ENCODE data around the gene SYDE1.

SYDE1 gene

DNA sequence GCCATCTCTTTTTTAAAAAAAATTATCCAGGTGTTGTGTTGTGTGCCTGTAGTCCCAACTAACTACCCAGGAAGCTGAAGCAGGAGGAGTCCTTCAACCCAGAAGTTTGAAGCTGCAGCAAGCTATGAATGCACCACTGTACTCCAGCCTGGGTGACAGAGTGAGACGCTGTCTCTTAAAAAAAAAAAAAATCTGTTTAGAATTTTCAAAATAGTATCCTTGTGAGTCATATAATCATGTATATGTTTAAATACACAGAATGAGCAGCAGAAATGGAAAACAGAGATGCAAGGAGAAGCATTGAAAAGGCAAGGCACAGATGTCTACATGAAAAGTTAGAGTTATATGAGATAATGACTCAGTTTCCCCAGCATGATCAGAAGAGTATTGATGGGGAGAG is 31.2 kb downstream of the SYDE1 start:
- no peak overlapping the region for H3K27ac ChIP-seq (replicated peaks)
- DNase-seq (ENCODE audit: low read depth in 1 of 2, low spot score in 1 of 2): no peak
- H3K4me3 ChIP-seq (replicated peaks; ENCODE audit: insufficient read depth, low read length): no peak overlapping the region
- no peaks in the 10 kb centered on the region for H3K27me3 ChIP-seq (ENCODE audit: insufficient read depth, poor library complexity, severe bottlenecking)
- TF ChIP-seq, protein P1, sequence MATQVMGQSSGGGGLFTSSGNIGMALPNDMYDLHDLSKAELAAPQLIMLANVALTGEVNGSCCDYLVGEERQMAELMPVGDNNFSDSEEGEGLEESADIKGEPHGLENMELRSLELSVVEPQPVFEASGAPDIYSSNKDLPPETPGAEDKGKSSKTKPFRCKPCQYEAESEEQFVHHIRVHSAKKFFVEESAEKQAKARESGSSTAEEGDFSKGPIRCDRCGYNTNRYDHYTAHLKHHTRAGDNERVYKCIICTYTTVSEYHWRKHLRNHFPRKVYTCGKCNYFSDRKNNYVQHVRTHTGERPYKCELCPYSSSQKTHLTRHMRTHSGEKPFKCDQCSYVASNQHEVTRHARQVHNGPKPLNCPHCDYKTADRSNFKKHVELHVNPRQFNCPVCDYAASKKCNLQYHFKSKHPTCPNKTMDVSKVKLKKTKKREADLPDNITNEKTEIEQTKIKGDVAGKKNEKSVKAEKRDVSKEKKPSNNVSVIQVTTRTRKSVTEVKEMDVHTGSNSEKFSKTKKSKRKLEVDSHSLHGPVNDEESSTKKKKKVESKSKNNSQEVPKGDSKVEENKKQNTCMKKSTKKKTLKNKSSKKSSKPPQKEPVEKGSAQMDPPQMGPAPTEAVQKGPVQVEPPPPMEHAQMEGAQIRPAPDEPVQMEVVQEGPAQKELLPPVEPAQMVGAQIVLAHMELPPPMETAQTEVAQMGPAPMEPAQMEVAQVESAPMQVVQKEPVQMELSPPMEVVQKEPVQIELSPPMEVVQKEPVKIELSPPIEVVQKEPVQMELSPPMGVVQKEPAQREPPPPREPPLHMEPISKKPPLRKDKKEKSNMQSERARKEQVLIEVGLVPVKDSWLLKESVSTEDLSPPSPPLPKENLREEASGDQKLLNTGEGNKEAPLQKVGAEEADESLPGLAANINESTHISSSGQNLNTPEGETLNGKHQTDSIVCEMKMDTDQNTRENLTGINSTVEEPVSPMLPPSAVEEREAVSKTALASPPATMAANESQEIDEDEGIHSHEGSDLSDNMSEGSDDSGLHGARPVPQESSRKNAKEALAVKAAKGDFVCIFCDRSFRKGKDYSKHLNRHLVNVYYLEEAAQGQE (IDR thresholded peaks at IDR 0.05; ENCODE audit: insufficient replicate concordance, low read depth): no peak
- TF ChIP-seq GABPA (IDR thresholded peaks at IDR 0.05; ENCODE audit: low read depth) (no peak), SPI1 (IDR thresholded peaks at IDR 0.05; ENCODE audit: borderline replicate concordance, low read depth) (no peak), POLR2AphosphoS5 (IDR thresholded peaks at IDR 0.05; ENCODE audit: low read depth) (no peak)
- TF ChIP-seq, protein P2, sequence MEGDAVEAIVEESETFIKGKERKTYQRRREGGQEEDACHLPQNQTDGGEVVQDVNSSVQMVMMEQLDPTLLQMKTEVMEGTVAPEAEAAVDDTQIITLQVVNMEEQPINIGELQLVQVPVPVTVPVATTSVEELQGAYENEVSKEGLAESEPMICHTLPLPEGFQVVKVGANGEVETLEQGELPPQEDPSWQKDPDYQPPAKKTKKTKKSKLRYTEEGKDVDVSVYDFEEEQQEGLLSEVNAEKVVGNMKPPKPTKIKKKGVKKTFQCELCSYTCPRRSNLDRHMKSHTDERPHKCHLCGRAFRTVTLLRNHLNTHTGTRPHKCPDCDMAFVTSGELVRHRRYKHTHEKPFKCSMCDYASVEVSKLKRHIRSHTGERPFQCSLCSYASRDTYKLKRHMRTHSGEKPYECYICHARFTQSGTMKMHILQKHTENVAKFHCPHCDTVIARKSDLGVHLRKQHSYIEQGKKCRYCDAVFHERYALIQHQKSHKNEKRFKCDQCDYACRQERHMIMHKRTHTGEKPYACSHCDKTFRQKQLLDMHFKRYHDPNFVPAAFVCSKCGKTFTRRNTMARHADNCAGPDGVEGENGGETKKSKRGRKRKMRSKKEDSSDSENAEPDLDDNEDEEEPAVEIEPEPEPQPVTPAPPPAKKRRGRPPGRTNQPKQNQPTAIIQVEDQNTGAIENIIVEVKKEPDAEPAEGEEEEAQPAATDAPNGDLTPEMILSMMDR (IDR thresholded peaks at IDR 0.05; ENCODE audit: insufficient read depth, low read length): no peak

DNA sequence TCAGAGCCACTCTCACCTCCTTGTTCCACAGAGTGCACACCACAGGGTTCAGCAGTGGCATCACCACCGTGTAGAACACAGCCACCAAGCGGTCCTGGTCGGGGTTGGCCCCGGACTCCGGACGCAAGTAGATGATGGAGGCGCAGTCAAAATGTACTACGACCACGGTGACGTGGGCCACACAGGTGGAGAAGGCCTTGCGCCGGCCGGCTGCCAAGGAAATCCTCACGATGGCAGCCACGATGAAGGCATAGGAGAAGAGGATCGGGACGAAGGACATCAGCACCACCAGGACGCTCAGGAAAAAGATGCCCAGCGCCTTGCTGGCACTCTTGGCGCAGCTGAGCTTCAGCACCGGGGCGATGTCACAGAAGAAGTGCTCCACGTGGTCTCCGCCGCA is 33.9 kb downstream of the SYDE1 start:
- Histone ChIP-seq H3K4me3 (replicated peaks; ENCODE audit: insufficient read depth, low read length) (no peak overlapping the region), H3K27me3 (ENCODE audit: insufficient read depth, poor library complexity, severe bottlenecking) (no peaks in the 10 kb centered on the region), H3K27ac (replicated peaks) (no peak overlapping the region)
- no peak for DNase-seq (ENCODE audit: low read depth in 1 of 2, low spot score in 1 of 2)
- TF ChIP-seq POLR2AphosphoS5 (IDR thresholded peaks at IDR 0.05; ENCODE audit: low read depth) (no peak), GABPA (IDR thresholded peaks at IDR 0.05; ENCODE audit: low read depth) (no peak), SPI1 (IDR thresholded peaks at IDR 0.05; ENCODE audit: borderline replicate concordance, low read depth) (no peak)
- TF ChIP-seq, protein P2 (IDR thresholded peaks at IDR 0.05; ENCODE audit: insufficient read depth, low read length): no peak
- TF ChIP-seq, protein P1 (IDR thresholded peaks at IDR 0.05; ENCODE audit: insufficient replicate concordance, low read depth): no peak

DNA sequence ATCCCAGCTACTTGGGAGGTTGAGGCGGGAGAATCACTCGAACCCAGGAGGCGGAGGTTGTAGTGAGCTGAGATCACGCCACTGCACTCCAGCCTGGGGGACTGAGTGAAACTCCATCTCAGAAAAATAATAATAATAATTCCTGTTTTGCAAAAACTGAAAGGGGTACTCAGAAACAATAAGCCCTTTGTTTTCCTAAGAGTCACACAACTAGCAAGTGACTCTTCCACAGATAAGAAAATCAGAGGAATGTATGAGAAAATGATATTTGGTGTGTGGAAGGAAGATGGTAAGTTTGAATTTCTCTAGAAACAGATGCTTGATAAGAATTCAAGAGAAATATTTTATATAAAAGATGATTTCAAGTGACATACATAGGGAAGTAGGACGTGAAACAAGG is 35.1 kb downstream of the SYDE1 start:
- TF ChIP-seq GABPA (IDR thresholded peaks at IDR 0.05; ENCODE audit: low read depth) (no peak), POLR2AphosphoS5 (IDR thresholded peaks at IDR 0.05; ENCODE audit: low read depth) (no peak), SPI1 (IDR thresholded peaks at IDR 0.05; ENCODE audit: borderline replicate concordance, low read depth) (no peak)
- TF ChIP-seq, protein P1 (IDR thresholded peaks at IDR 0.05; ENCODE audit: insufficient replicate concordance, low read depth): no peak
- TF ChIP-seq, protein P2 (IDR thresholded peaks at IDR 0.05; ENCODE audit: insufficient read depth, low read length): no peak
- Histone ChIP-seq H3K4me3 (replicated peaks; ENCODE audit: insufficient read depth, low read length) (no peak overlapping the region), H3K27me3 (ENCODE audit: insufficient read depth, poor library complexity, severe bottlenecking) (no peaks in the 10 kb centered on the region), H3K27ac (replicated peaks) (no peak overlapping the region)
- no peak for DNase-seq (ENCODE audit: low read depth in 1 of 2, low spot score in 1 of 2)

All from HL-60 (cell line).